Gastroesophageal sphincter (tissue), 3 donors: Measurements from ENCODE around the gene PIP5K1C.

Source experiments
- EP300 ChIP-seq: sonication (generic); formaldehyde crosslinking; IDR thresholded peaks from one replicate; pipeline ENCODE4 v1.6.1; 2017; ENCODE audit warnings: antibody characterized with exemption, mild to moderate bottlenecking
- POLR2A ChIP-seq, 2 donors: fragments of 450-650 bp; IDR thresholded peaks; one replicate each; pipeline ENCODE4 v1.6.1; 2017; ENCODE audit warnings: antibody characterized with exemption in 2 of 2, mild to moderate bottlenecking in 2 of 2, moderate library complexity in 1 of 2
- POLR2AphosphoS5 ChIP-seq: sonication (generic); formaldehyde crosslinking; IDR thresholded peaks from one replicate; pipeline ENCODE4 v1.6.1; 2017; ENCODE audit warnings: antibody characterized with exemption
- TF ChIP-seq, protein P1 (sequence below), 4 experiments: fragments of 200-600 bp in 2 of 4; fragments of 450-650 bp in 2 of 4; sonication (generic) in 1 of 4; IDR thresholded peaks; one replicate each; pipeline ENCODE4 v1.5.1; 2017 to 2019; ENCODE audit warnings: antibody characterized with exemption in 4 of 4, mild to moderate bottlenecking in 2 of 4, moderate library complexity in 2 of 4

GRCh38 chr19:3725640-3726310, 25.5 kb upstream of the PIP5K1C start:
- no peak for TF ChIP-seq POLR2AphosphoS5
- TF ChIP-seq, protein P1, sequence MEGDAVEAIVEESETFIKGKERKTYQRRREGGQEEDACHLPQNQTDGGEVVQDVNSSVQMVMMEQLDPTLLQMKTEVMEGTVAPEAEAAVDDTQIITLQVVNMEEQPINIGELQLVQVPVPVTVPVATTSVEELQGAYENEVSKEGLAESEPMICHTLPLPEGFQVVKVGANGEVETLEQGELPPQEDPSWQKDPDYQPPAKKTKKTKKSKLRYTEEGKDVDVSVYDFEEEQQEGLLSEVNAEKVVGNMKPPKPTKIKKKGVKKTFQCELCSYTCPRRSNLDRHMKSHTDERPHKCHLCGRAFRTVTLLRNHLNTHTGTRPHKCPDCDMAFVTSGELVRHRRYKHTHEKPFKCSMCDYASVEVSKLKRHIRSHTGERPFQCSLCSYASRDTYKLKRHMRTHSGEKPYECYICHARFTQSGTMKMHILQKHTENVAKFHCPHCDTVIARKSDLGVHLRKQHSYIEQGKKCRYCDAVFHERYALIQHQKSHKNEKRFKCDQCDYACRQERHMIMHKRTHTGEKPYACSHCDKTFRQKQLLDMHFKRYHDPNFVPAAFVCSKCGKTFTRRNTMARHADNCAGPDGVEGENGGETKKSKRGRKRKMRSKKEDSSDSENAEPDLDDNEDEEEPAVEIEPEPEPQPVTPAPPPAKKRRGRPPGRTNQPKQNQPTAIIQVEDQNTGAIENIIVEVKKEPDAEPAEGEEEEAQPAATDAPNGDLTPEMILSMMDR (IDR thresholded peaks at IDR 0.05) = no peak
- TF ChIP-seq POLR2A (IDR thresholded peaks at IDR 0.05) = no peak
- no peak for TF ChIP-seq EP300
